HG02759 (cell line): ENCODE data around the gene DTNA.
"Not testable (repeated sequence)": the region's sequence is repeated elsewhere in the genome, so short reads cannot be mapped to it uniquely, and the experiment has no call there.

ENCODE experiments used
- ATAC-seq: cut with Tn5 transposase; IDR thresholded peaks from one replicate; pipeline ENCODE4 v1.9.1; 2021; ENCODE audit warnings: mild to moderate bottlenecking, moderate library complexity; ENCODE audit not compliant: unreplicated experiment

Gene DTNA

GRCh38 chr18:34723143-34723542 is 13.0 kb downstream of the DTNA start:
- ATAC-seq, result no peak

- not testable (repeated sequence) for ATAC-seq
Observed at GRCh38 chr18:34725737-34726136, 15.6 kb downstream of the DTNA start.

GRCh38 chr18:34726286-34727004 is 16.3 kb downstream of the DTNA start:
- ATAC-seq, result no peak

GRCh38 chr18:34729264-34729663 is 19.2 kb downstream of the DTNA start:
- ATAC-seq, result peak; percentile 80

GRCh38 chr18:34729740-34730355 is 19.8 kb downstream of the DTNA start:
- no peak for ATAC-seq

GRCh38 chr18:34730774-34731173 is 20.7 kb downstream of the DTNA start:
- ATAC-seq, result no peak

- no peak for ATAC-seq
Observed at GRCh38 chr18:34734056-34734455, 24.0 kb downstream of the DTNA start.

- ATAC-seq, result not testable (repeated sequence)
Observed at GRCh38 chr18:34734526-34734925, 24.4 kb downstream of the DTNA start.

- ATAC-seq, result no peak
Observed at GRCh38 chr18:34738175-34738894, 28.2 kb downstream of the DTNA start.

- ATAC-seq, result no peak
Observed at GRCh38 chr18:34740101-34740500, 30.0 kb downstream of the DTNA start.

- no peak for ATAC-seq
Observed at GRCh38 chr18:34740724-34741123, 30.6 kb downstream of the DTNA start.

GRCh38 chr18:34741401-34741800 is 31.3 kb downstream of the DTNA start:
- ATAC-seq, result no peak

- no peak for ATAC-seq
Observed at GRCh38 chr18:34742891-34743341, 32.8 kb downstream of the DTNA start.

GRCh38 chr18:34744569-34744968 is 34.5 kb downstream of the DTNA start:
- ATAC-seq, result no peak

- no peak for ATAC-seq
Observed at GRCh38 chr18:34746614-34747013, 36.5 kb downstream of the DTNA start.

GRCh38 chr18:34749721-34750120 is 39.6 kb downstream of the DTNA start:
- no peak for ATAC-seq

GRCh38 chr18:34752056-34752455 is 42.0 kb downstream of the DTNA start:
- no peak for ATAC-seq

GRCh38 chr18:34754300-34754699 is 44.2 kb downstream of the DTNA start:
- ATAC-seq, result no peak

- no peak for ATAC-seq
Observed at GRCh38 chr18:34757666-34758065, 47.6 kb downstream of the DTNA start.

- no peak for ATAC-seq
Observed at GRCh38 chr18:34758378-34758948, 48.4 kb downstream of the DTNA start.

- no peak for ATAC-seq
Observed at GRCh38 chr18:34760444-34760843, 50.3 kb downstream of the DTNA start.

- no peak for ATAC-seq
Observed at GRCh38 chr18:34764451-34764850, 54.4 kb downstream of the DTNA start.
